IMR-90 (cell line): ENCODE data around the gene WFDC12. TPM values are rescaled to one million over a fixed set of nuclear protein-coding genes. Genes with fewer than 3 reads are reported as not detected.

ENCODE experiments used
- ATAC-seq: fragments of 200-7000 bp; cut with Tn5 transposase; 2 replicates; pipeline ENCODE4 v1.9.1; 2020; ENCODE audit warnings: low read depth, mild to moderate bottlenecking, moderate library complexity
- BruUV-seq: library from RNA; stranded (reverse); fragments of 400-500 nt; replicated peaks from 2 replicates; lab custom pipeline; 2021; lab: Mats Ljungman, UMichigan
- CTCF ChIA-PET: fragments of 300-600 bp; formaldehyde crosslinking; extraction: SDS; loops from one replicate; lab custom pipeline; 2021; ENCODE audit warnings: antibody characterized with exemption; lab: Yijun Ruan, JAX
- POLR2A ChIA-PET: fragments of 300-600 bp; sonication (Branson Sonifier 250); formaldehyde crosslinking; loops from one replicate; lab custom pipeline; 2022; ENCODE audit warnings: antibody characterized with exemption; ENCODE audit not compliant: unreplicated experiment; lab: Charles Lee
- DNase-seq: peaks from one replicate; pipeline ENCODE4 v3.0.0; 2013
- H2AFZ ChIP-seq: replicated peaks from 2 replicates; pipeline ENCODE3; 2013; ENCODE audit warnings: low read length, mild to moderate bottlenecking; ENCODE audit not compliant: poor library complexity
- H2AK5ac ChIP-seq: 2 replicates; pipeline ENCODE4 v1.6.1; 2013; ENCODE audit warnings: low read depth, low read length, inconsistent platforms
- H2AK9ac ChIP-seq: replicated peaks from 2 replicates; pipeline ENCODE3; 2013; ENCODE audit warnings: mild to moderate bottlenecking, low read depth, low read length, moderate library complexity; ENCODE audit not compliant: poor library complexity
- H2BK120ac ChIP-seq: 2 replicates; pipeline ENCODE4 v1.6.1; 2013; ENCODE audit warnings: low read depth, low read length, inconsistent platforms
- H2BK15ac ChIP-seq: 3 replicates; pipeline ENCODE4 v1.6.1; 2013; ENCODE audit warnings: low read depth, low read length, inconsistent platforms
- H2BK20ac ChIP-seq: 2 replicates; pipeline ENCODE4 v1.6.1; 2013; ENCODE audit warnings: low read depth, mild to moderate bottlenecking, inconsistent platforms, low read length, moderate library complexity
- H2BK5ac ChIP-seq: 2 replicates; pipeline ENCODE4 v1.6.1; 2013; ENCODE audit warnings: mild to moderate bottlenecking, low read depth, low read length, inconsistent platforms; ENCODE audit not compliant: poor library complexity, severe bottlenecking
- H3K14ac ChIP-seq: replicated peaks from 2 replicates; pipeline ENCODE4 v1.6.1; 2013; ENCODE audit warnings: low read depth, low read length, inconsistent platforms
- H3K18ac ChIP-seq: 2 replicates; pipeline ENCODE4 v1.6.1; 2013; ENCODE audit warnings: low read depth, low read length, control low read depth
- H3K23ac ChIP-seq: 2 replicates; pipeline ENCODE4 v1.6.1; 2013; ENCODE audit warnings: low read depth, low read length, inconsistent platforms
- H3K27ac ChIP-seq: 2 replicates; pipeline ENCODE4 v1.5.1; 2013; ENCODE audit warnings: mild to moderate bottlenecking, control low read depth, low read length; ENCODE audit not compliant: insufficient read depth
- H3K27me3 ChIP-seq: 2 replicates; pipeline ENCODE4 v1.6.1; 2013; ENCODE audit warnings: low read length; ENCODE audit not compliant: control insufficient read depth, insufficient read depth
- H3K36me3 ChIP-seq: 2 replicates; pipeline ENCODE4 v1.6.1; 2013; ENCODE audit warnings: low read length, mixed read lengths; ENCODE audit not compliant: control insufficient read depth, insufficient read depth
- H3K4ac ChIP-seq: 2 replicates; pipeline ENCODE4 v1.6.1; 2013; ENCODE audit warnings: low read depth, low read length, inconsistent platforms
- H3K4me1 ChIP-seq: 2 replicates; pipeline ENCODE4 v1.6.1; 2013; ENCODE audit warnings: low read length, mixed read lengths; ENCODE audit not compliant: control insufficient read depth, insufficient read depth
- H3K4me2 ChIP-seq: 2 replicates; pipeline ENCODE4 v1.6.1; 2013; ENCODE audit warnings: low read depth, mild to moderate bottlenecking, control low read depth, low read length, moderate library complexity
- H3K4me3 ChIP-seq: 2 replicates; pipeline ENCODE4 v1.5.1; 2013; ENCODE audit warnings: low read depth, mild to moderate bottlenecking, control low read depth, low read length, moderate library complexity; ENCODE audit not compliant: insufficient read depth
- H3K56ac ChIP-seq: 2 replicates; pipeline ENCODE4 v1.6.1; 2013; ENCODE audit warnings: low read length, inconsistent platforms; ENCODE audit not compliant: insufficient read depth; ENCODE audit errors: extremely low read depth
- H3K79me1 ChIP-seq, 2 experiments: 2 replicates each; pipeline ENCODE4 v1.6.1; 2013; ENCODE audit warnings: low read length in 2 of 2, inconsistent platforms in 1 of 2, low read depth in 1 of 2
- H3K9ac ChIP-seq: 2 replicates; pipeline ENCODE4 v1.6.1; 2013; ENCODE audit warnings: low read depth, low read length, control low read depth
- H3K9me1 ChIP-seq: 2 replicates; pipeline ENCODE4 v1.6.1; 2013; ENCODE audit warnings: low read length, inconsistent platforms; ENCODE audit not compliant: insufficient read depth
- H3K9me3 ChIP-seq: 2 replicates; pipeline ENCODE4 v1.6.1; 2013; ENCODE audit warnings: low read length; ENCODE audit not compliant: control insufficient read depth, insufficient read depth
- H4K20me1 ChIP-seq: 2 replicates; pipeline ENCODE4 v1.6.1; 2013; ENCODE audit warnings: low read length, inconsistent platforms; ENCODE audit not compliant: insufficient read depth
- H4K5ac ChIP-seq: 2 replicates; pipeline ENCODE4 v1.6.1; 2013; ENCODE audit warnings: mild to moderate bottlenecking, low read depth, low read length, control low read depth
- H4K8ac ChIP-seq, 2 experiments: 2 replicates each; pipeline ENCODE4 v1.6.1; 2013; ENCODE audit warnings: low read depth in 2 of 2, low read length in 2 of 2, control low read depth in 1 of 2, inconsistent platforms in 1 of 2
- H4K91ac ChIP-seq: 2 replicates; pipeline ENCODE4 v1.6.1; 2013; ENCODE audit warnings: low read depth, low read length, inconsistent platforms; ENCODE audit not compliant: insufficient read depth
- BHLHE40 ChIP-seq: fragments of 150-350 bp; IDR thresholded peaks from 2 replicates; pipeline ENCODE4 v1.6.1; 2016; ENCODE audit warnings: mild to moderate bottlenecking, low read depth, low read length
- CEBPB ChIP-seq: IDR thresholded peaks from 2 replicates; pipeline ENCODE4 v1.6.1; 2012; ENCODE audit warnings: low read depth, low read length, improper control_type of control experiment
- CHD1 ChIP-seq: IDR thresholded peaks from 2 replicates; pipeline ENCODE4 v1.6.1; 2012; ENCODE audit warnings: low read depth, low read length, improper control_type of control experiment
- FOS ChIP-seq: fragments of 150-350 bp; IDR thresholded peaks from 2 replicates; pipeline ENCODE4 v1.6.1; 2016; ENCODE audit warnings: low read depth, low read length
- MAFK ChIP-seq: IDR thresholded peaks from 2 replicates; pipeline ENCODE4 v1.6.1; 2012; ENCODE audit warnings: low read depth, low read length, improper control_type of control experiment
- MAZ ChIP-seq: IDR thresholded peaks from 2 replicates; pipeline ENCODE4 v1.6.1; 2012; ENCODE audit warnings: low read depth, mild to moderate bottlenecking, low read length, improper control_type of control experiment, moderate library complexity, borderline replicate concordance
- MXI1 ChIP-seq: IDR thresholded peaks from 2 replicates; pipeline ENCODE4 v1.6.1; 2012; ENCODE audit warnings: low read depth, mild to moderate bottlenecking, low read length, moderate library complexity, borderline replicate concordance
- NFE2L2 ChIP-seq: fragments of 150-350 bp; IDR thresholded peaks from 2 replicates; pipeline ENCODE4 v1.6.1; 2016; ENCODE audit warnings: low read depth, mild to moderate bottlenecking, low read length
- POLR2A ChIP-seq: IDR thresholded peaks from 2 replicates; pipeline ENCODE4 v1.6.1; 2012; ENCODE audit warnings: mild to moderate bottlenecking, low read depth, low read length
- RCOR1 ChIP-seq: IDR thresholded peaks from 2 replicates; pipeline ENCODE4 v1.6.1; 2012; ENCODE audit warnings: mild to moderate bottlenecking, low read length, improper control_type of control experiment; ENCODE audit not compliant: insufficient replicate concordance
- RFX5 ChIP-seq: IDR thresholded peaks from 2 replicates; pipeline ENCODE4 v1.8.0; 2012; ENCODE audit warnings: low read depth, mild to moderate bottlenecking, low read length, moderate library complexity
- SMC3 ChIP-seq: fragments of 150-350 bp; IDR thresholded peaks from 2 replicates; pipeline ENCODE4 v1.6.1; 2016; ENCODE audit warnings: low read depth, mild to moderate bottlenecking, antibody characterized with exemption, low read length, moderate library complexity
- WGBS, 2 experiments: methylation state at CpG; one replicate each; pipeline versions ENCODE4 v1.1.5 to v1.1.7; 2013; ENCODE audit warnings: missing lambda C conversion rate in 2 of 2; ENCODE audit not compliant: insufficient read length in 1 of 2; ENCODE audit errors: extremely low coverage in 2 of 2; 5-methylcytosine and 5-hydroxymethylcytosine counted together
- dilution Hi-C: fragments of 300-500 bp; cut with HindIII; formaldehyde crosslinking; loops from one replicate; pipeline ENCODE4 v1.14.3; 2018; ENCODE audit warnings: low sequenced_read_pairs; ENCODE audit not compliant: unreplicated experiment
- in situ Hi-C: fragments of 300-500 bp; cut with MboI; formaldehyde crosslinking; loops from 3 replicates; pipeline ENCODE4 v1.14.3; 2019; ENCODE audit warnings: low sequenced_read_pairs, inconsistent platforms, mixed read lengths
- intact Hi-C: fragments of 100-400 bp; cut with micrococcal nuclease; formaldehyde crosslinking; loops from 2 replicates; pipeline ENCODE4 v1.10.0; 2022
- polyA plus RNA-seq, 3 experiments: library from polyadenylated mRNA; depleted of rRNA; stranded (reverse); fragments of >200 nt; gene quantifications; 2 replicates each; pipeline ENCODE4 v1.2.3, GENCODE V29; 2012; ENCODE audit warnings: low replicate concordance in 1 of 3
- total RNA-seq: library from RNA; depleted of rRNA; stranded (reverse); fragments of >200 nt; gene quantifications from 2 replicates; pipeline ENCODE4 v1.2.3, GENCODE V29; 2012
- TF ChIP-seq, protein P1 (sequence below): conservative IDR thresholded peaks from 2 replicates; pipeline ENCODE4 v1.5.1; 2012; ENCODE audit warnings: mild to moderate bottlenecking, low read depth, low read length, improper control_type of control experiment
- TF ChIP-seq, protein P2 (sequence below): fragments of 150-350 bp; IDR thresholded peaks from 2 replicates; pipeline ENCODE4 v1.6.1; 2017; ENCODE audit warnings: mild to moderate bottlenecking, antibody characterized with exemption, low read length, low read depth
- TF ChIP-seq, protein P3 (sequence below): fragments of 150-350 bp; IDR thresholded peaks from 2 replicates; pipeline ENCODE4 v1.6.1; 2016; ENCODE audit warnings: low read depth, mild to moderate bottlenecking, low read length, moderate library complexity, borderline replicate concordance

Gene WFDC12
- total and polyA plus RNA-seq, 2 of the 4 experiments (the other 2 are of a cell fraction): not detected

DNA sequence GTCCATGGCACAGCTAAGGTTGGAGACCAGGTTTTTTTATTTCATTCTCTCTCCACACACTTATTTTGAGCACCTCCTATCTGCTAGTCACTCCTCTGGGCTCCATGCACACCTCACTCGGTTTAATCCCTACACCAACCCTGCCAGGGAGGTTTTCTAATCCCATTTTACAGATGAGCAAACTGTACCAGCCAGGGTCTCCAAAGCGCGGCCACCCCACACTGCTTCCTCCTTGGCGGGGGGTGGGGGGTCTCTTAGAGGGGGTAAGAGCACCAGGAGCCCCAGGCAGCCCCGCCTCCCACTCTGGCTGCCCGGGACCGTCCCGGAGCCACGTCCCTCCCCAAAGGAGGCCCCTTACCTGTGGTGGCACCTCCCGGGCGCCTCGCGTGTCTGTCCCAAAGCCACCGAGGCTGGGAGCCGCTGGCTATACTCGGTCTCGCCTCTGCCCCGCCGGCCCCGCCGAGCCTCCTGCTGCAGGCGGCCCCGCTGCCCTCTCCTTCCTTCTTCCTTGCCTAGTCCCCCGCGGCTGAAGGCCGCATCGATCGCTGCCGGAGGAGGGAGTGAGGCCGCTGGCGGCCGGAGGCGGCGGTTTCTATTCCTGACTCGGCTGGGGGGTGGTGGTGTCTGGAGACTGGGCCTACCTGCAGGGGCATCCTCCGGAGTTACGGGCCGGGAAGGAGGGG, 23.6 kb downstream of the WFDC12 start, which contains the start of gene KCNS1:
Gene KCNS1, minus strand, starts transcription at position 565 of the 683 bp plus-strand sequence. CDS start 1,891 bp downstream, outside the sequence.
- H3K18ac ChIP-seq: no peak within 1 kb of the TSS
- H2AK9ac ChIP-seq: no peak within 1 kb of the TSS
- peak; percentile 51 for ATAC-seq
- no peak within 1 kb of the TSS for H3K4ac ChIP-seq
- intact Hi-C loops (no loop called here), dilution Hi-C loops (no loop called here), in situ Hi-C loops (loop anchor here (25.0 kb wide), 1 partner anchor 187 kb away; no protein-coding TSS in a partner anchor)
- peak within 1 kb of the TSS; percentile 67 for H2AFZ ChIP-seq
- H2BK120ac ChIP-seq: no peak within 1 kb of the TSS
- H2AK5ac ChIP-seq: no peak within 1 kb of the TSS
- H2BK20ac ChIP-seq: no peak within 1 kb of the TSS
- peaks cover 6% of the 10 kb centered on the region; the same call in 1 of the 2 replicates for H3K9me3 ChIP-seq
- H3K79me1 ChIP-seq: no peaks in the 10 kb centered on the region
- no peak within 1 kb of the TSS for H3K27ac ChIP-seq
- H3K56ac ChIP-seq: no peak within 1 kb of the TSS
- H3K14ac ChIP-seq: no peak within 1 kb of the TSS
- peaks cover 46% of the 10 kb centered on the region for H3K27me3 ChIP-seq
- no peak within 1 kb of the TSS for H4K91ac ChIP-seq
- H3K23ac ChIP-seq: no peak within 1 kb of the TSS
- no peak within 1 kb of the TSS for H3K4me3 ChIP-seq
- no peak within 1 kb of the TSS for H3K9ac ChIP-seq
- DNase-seq: no peak
- peak within 1 kb of the TSS; percentile 22; the same call in 1 of the 2 replicates for H3K4me2 ChIP-seq
- no peak within 1 kb of the TSS for H4K5ac ChIP-seq
- WGBS, 2 experiments: 3% methylated on average over 11 of the region's 38 CpGs; no CpG with 5 or more reads in 1 of the 2 experiments
- ChIA-PET CTCF (interaction anchor here (2.5 kb wide), 1 partner anchor 57 kb away, joined by 11 read pairs; no protein-coding TSS in a partner anchor), POLR2A (no interaction called here)
- H4K20me1 ChIP-seq: no peaks in the 10 kb centered on the region
- BruUV-seq: no TSS peak
- H3K4me1 ChIP-seq: peaks cover 4% of the 10 kb centered on the region; the same call in 1 of the 2 replicates
- H4K8ac ChIP-seq: no peak within 1 kb of the TSS
- H3K9me1 ChIP-seq: no peaks in the 10 kb centered on the region
- no peaks in the 10 kb centered on the region for H3K36me3 ChIP-seq
- H2BK15ac ChIP-seq: no peak within 1 kb of the TSS
- no peak within 1 kb of the TSS for H2BK5ac ChIP-seq
- TF ChIP-seq MAFK: no peak
- no peak for TF ChIP-seq MXI1
- TF ChIP-seq RCOR1: no peak
- no peak for TF ChIP-seq POLR2A
- TF ChIP-seq, protein P1, sequence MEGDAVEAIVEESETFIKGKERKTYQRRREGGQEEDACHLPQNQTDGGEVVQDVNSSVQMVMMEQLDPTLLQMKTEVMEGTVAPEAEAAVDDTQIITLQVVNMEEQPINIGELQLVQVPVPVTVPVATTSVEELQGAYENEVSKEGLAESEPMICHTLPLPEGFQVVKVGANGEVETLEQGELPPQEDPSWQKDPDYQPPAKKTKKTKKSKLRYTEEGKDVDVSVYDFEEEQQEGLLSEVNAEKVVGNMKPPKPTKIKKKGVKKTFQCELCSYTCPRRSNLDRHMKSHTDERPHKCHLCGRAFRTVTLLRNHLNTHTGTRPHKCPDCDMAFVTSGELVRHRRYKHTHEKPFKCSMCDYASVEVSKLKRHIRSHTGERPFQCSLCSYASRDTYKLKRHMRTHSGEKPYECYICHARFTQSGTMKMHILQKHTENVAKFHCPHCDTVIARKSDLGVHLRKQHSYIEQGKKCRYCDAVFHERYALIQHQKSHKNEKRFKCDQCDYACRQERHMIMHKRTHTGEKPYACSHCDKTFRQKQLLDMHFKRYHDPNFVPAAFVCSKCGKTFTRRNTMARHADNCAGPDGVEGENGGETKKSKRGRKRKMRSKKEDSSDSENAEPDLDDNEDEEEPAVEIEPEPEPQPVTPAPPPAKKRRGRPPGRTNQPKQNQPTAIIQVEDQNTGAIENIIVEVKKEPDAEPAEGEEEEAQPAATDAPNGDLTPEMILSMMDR: no peak; the same call in 1 of the 2 replicates
- TF ChIP-seq CEBPB: no peak
- TF ChIP-seq, protein P2, sequence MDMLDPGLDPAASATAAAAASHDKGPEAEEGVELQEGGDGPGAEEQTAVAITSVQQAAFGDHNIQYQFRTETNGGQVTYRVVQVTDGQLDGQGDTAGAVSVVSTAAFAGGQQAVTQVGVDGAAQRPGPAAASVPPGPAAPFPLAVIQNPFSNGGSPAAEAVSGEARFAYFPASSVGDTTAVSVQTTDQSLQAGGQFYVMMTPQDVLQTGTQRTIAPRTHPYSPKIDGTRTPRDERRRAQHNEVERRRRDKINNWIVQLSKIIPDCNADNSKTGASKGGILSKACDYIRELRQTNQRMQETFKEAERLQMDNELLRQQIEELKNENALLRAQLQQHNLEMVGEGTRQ: no peak
- no peak for TF ChIP-seq BHLHE40
- no peak for TF ChIP-seq NFE2L2
- TF ChIP-seq RFX5: no peak
- no peak for TF ChIP-seq CHD1
- no peak for TF ChIP-seq FOS
- no peak for TF ChIP-seq SMC3
- no peak for TF ChIP-seq MAZ
- TF ChIP-seq, protein P3, sequence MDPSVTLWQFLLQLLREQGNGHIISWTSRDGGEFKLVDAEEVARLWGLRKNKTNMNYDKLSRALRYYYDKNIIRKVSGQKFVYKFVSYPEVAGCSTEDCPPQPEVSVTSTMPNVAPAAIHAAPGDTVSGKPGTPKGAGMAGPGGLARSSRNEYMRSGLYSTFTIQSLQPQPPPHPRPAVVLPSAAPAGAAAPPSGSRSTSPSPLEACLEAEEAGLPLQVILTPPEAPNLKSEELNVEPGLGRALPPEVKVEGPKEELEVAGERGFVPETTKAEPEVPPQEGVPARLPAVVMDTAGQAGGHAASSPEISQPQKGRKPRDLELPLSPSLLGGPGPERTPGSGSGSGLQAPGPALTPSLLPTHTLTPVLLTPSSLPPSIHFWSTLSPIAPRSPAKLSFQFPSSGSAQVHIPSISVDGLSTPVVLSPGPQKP: no peak
